GM21381 (cell line): ENCODE data around the gene PHF2.

Experiments
- ATAC-seq: cut with Tn5 transposase; IDR thresholded peaks from one replicate; pipeline ENCODE4 v1.9.1; 2021; ENCODE audit warnings: mild to moderate bottlenecking, moderate library complexity; ENCODE audit not compliant: unreplicated experiment

The PHF2 gene

DNA sequence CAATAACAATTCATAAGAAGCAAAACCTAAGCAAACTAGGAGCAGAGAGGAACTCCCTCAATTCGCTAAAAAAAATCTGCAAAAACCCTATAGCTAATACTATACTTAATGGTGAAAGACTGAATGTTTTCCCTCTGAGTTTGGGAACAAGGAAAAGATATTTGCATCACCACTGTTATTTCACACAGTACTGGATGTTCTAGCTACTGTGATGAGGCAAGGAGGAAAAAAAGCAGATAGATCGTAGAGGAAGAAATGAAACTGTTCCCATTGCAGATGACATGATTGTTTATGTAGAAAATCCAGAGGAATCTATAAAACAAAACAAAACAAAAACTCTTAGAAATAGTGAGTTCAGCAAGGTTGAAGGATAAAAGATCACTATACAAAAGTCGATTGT, 116.7 kb downstream of the PHF2 start:
- ATAC-seq = no peak

DNA sequence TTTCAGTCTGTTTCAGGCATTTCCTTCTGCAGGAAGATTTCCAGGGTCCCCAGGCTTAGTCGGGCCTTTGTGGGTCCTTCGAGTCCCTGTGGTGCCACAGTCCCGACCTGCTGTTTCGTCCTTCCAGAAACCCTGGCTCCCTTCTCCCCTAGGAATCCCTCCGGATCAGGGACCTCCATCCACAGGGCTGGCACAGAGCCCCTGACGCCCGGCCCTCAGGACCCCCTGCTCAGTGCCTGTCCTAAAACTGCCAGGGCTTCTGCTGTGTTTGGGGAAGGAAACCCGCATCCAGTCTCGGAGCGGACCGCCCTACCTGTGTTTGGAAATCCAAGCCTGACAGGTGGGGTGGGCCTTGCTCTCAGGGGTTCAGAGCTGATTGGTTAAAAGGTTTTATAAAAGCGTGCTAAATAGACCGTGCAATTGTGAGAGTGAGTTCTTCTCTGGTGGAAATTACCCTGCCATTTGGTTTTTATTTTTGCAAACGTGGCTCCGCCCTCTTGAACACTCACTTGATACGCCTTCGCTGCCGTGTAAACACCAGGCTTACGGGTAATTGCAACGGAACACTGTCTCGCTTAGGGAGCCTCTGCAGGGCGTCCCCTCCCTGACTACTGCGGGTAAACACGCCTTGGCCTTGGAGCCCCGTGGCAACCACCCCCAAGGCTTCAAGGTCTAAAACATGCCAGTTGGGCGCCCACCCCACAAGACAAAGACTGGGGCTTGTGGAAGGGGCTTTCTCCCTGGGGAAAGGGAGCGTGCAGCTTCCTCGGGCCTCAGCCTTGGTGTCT, 121.2 kb downstream of the PHF2 start:
- ATAC-seq = no peak

DNA sequence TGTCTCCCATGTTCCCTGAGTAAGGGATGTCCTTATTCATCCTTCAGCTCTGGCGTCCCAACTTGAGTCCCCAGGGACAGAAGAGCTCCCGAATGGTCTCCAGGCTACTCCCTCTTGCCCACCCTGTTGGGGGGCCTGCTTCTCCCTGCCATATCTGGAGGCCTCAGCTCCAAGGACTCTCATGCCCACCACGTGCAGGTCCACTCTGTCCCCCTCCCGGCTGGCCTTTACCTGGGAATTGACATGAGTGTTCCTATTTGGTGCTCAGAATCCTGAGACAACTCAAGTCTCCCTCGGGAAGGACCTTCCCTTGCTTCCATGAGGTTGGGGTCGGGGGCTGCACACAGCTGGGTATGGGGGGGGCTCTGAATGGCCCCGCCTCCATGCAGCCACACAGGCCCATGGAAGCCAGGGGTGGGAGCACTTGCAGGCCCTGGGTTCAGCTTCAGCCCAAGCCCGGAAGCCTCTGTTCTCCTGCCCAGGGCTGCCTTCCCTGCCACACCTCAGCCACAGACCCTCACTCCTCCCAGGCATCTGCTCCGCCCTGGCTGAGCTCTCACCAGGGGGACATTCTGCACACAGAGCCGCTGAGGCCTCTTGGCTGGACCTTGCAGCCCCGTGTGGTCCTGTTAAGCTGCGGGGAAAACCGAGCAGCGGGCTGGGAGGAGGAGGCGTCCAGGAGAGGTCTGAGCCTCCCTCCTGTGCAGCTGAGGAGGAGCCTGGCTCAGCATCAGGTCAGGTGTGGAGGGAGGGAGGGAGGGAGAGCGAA, 121.9 kb downstream of the PHF2 start:
- no peak for ATAC-seq

DNA sequence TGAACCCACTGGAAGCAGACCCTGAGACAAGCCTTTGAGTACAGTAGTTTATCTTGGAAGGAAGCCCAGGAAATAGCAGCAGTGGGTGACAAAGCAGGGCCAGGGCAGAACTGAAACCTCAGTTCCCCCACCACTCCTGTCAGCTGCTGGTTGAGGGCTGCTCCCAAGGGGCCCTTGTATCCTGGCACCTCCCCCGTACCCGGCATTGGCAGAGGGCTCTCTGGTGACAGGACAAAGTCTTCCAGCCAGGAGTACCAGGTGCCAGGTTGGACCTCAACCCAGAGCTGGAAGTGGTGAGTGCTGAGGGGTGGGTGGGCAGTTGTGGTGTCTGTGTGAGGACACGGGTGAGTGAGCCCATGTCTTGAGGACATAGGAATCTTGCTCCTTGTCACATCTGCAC, 123.3 kb downstream of the PHF2 start:
- no peak for ATAC-seq

DNA sequence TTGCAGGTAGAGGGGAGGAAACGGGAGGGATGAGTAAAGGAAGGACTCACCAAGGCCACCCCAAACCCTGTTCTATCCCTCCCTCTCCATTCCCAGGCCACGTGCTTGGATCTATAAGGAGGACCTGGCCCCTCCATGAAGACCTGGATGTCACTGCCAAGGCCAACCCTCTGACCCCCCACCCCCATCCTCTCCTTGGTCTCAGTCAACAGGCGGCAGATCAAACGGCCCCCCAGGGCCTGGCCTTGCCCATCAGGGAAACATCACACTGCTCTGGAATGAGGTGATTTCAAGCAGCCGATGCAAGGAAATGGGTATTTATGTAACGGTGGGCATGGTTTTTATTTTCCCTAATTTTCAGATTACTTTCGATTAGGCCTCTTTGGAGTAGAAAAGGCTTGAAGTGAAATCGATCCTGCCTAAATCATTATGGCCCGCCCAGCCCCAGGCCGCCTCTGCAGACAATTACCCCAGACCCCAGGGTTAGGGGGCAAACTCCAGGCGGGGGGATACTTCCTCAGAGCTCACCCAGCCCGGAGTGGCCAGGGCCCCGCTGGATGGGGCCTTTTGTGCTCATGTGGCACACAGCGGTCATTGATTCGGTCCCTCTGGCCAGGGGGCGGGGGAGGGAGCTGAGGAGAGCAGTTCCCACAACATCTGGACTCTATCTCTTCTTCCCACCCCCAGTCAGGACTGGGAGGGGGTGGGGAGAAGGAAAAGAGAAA, 125.3 kb downstream of the PHF2 start:
- no peak for ATAC-seq

DNA sequence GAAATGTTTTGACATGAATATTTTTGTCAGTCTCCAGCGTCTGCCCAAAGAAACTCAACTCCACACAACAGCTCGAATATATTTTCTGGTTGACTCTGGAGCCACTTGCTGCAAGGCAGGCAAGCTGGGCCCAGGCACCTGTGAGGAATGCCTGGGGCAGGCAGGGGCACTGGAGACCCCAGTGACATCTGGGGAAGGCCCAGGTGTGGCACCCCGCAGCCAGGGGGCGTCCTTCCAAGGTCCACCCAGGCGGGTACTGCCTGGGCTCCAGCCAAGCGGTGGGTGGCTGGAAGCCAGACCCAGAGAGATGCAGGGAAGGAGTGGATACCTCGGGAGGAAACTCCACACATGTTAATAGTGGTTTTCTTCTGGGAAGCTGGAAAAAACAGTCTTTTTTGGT, 125.9 kb downstream of the PHF2 start:
- ATAC-seq = no peak

DNA sequence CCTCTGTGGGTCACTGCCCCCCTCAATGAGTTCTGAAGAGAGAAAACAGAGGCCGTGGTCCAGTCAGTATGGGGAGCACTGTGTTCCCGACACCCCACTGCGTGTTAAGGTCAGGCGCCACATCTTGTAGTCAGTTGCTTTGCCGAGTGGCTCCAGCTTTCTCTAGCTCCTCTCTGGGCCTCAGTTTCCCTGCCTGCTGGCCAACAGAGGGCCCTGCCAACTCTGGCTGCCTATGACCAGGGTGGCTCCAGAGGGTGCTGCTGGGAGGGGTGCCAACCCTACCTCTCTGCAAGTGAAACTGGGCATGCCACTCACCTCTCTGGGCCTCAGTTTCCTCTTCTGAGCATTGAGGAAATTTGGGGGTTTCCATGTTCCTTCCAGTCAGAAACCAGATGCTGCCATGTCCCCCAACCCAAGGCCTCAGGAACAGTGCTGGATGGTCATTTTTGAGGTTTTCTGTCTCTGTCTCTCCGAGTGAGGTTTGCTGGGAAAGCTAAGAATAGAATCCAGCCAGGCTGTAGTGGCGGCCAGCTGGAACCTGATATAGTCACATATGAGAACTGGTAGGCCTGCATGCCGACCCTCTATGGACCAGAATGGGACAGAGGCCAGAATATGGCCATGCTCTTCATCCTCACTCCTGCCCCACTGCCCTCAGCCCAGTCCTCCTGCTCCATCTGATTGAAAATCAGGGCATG, 132.1 kb downstream of the PHF2 start:
- no peak for ATAC-seq

DNA sequence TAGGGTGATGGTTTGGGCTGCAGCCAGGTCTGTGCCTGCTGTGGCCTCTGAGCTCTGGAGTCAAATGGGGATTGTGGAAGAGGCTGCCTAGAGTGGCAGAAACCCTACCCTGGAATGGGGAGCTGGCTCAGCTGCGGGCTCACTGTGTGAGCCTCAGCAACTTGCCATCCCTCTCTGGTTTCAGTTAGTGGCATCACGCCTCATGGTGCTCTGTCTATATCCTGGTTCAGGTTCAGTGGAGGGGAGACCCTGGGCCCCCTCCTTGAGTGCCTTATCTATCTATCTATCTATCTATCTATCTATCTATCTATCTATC, 132.6 kb downstream of the PHF2 start:
- ATAC-seq = no peak

DNA sequence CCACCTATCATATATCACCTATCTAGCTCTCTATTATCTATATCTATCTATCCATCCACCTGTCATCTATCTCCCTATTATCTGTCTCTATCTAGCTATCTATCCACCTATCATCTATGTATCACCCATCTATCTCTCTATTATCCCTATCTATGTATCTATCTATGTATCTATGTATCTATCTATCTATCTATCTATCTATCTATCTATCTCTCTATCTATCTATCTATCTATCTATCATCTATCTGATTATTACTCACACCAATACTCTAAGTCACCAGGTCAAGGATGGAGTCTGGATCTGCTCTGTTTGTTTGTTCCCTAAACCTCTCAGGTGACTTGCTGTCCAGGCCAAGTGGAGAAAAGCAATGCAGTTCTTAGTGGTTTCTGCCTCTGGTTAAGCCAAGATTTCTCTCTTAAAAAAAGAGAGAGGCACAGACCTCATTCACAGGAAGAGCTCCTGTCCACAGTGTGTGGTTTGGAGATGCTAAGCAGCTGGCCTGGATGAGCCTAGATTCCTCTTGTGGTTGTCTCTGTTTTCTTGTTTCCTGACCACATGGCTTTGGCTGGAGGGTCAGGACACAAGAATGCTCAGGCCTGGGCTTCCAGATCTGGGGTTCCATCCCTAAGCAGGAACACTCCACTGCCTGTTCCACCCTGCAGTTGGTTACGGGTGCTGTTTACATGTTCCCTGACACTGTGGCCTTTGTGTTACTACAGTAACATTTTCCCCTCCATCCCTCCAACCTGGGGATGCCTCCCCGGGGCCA, 133.4 kb downstream of the PHF2 start:
- no peak for ATAC-seq

DNA sequence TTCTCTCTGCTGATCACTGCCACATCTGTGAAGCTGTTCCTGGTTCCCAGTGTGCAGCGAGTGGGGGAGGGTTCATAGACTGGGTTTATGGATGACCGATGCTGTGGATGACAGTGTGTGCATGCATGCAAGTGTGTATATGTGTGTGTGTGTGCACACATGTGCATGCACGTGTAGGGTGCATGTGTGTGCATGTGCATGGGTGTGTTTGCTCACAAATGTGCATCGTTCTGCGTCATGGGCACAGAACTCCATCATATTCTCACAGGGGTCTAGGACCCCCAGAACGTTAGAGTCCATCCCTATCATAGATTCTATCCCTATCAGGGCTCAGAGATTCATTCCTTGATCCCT, 134.0 kb downstream of the PHF2 start:
- no peak for ATAC-seq

DNA sequence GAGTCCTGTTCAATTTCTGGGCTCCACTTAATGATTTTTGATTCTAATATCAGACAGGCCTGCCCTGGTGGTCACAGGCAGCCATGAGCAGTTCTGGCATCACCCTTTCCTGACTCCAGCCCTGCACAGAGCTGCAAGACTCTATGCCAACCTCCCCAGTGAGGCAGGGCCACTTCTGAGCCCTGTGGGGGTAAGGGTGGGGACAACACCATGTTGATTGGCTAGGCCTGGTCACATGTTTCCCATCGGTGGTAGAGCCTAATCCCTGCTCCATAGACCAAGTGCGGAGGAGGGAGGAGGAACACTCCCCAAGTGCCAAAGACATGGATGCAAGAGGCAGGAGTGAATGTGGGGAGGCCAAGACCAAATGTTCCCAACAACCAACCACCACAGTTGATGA, 134.6 kb downstream of the PHF2 start:
- ATAC-seq = no peak

DNA sequence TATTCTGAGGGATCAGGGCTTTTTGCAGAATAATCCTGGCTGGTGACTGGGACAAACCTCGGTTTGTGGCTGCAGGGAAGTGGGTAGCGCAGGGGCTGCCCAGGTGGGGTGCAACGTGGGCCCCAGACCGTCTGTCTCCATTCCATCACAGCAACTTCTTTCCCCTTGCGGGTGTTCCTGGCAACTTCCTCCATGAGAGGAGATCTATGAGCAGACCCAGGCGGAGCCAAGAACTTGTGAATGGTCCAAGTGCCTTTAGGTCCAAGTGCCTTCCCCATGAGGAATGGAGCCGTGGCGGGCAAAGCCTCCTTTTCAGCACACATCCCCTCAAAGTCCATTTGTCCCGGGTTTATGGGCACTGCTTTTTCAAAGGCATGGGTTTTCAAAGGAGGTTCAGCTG, 136.5 kb downstream of the PHF2 start:
- no peak for ATAC-seq

DNA sequence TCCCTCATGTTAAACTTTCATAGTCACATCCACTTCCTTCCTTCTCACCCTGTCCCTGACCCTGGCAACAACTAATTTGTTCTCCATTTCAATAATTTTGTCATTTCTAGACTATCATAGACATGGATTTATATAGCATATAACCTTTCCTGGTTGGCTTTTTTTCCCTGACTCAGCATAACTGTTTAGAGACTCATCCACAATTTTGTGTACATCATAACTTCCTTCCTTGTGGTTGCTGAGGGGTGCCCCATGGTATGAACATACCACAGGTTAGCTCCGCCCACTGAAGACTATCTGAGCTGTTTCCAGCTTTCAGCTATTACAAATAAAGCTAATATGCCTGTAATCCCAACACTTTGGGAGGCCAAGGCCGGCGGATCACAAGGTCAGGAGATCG, 137.3 kb downstream of the PHF2 start:
- no peak for ATAC-seq

DNA sequence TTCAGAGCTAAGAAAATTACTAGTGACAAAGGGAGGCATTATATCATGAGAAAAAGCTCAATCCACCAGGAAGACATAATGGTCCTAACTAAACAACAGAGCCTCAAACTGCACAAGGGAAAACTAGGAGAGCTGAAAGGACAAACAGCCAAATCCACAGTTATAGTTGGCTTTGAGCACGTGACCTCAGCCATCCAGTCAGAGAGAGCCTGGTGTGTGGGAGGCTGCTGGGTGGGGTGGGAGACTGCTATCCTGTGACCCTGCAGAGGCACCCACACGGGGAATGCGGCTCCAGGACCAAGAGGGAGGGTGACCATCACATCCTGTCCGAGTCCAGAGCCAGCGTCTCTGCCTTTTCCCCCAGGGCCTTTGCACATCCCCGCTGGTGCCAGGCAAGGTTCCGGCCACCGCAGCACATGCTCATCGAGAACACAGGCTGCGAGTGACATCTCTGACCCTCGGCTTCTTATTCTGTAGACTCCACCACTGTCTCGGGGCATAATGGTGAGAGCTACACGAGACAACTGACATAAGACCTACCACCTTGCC, 145.1 kb downstream of the PHF2 start:
- ATAC-seq = no peak

DNA sequence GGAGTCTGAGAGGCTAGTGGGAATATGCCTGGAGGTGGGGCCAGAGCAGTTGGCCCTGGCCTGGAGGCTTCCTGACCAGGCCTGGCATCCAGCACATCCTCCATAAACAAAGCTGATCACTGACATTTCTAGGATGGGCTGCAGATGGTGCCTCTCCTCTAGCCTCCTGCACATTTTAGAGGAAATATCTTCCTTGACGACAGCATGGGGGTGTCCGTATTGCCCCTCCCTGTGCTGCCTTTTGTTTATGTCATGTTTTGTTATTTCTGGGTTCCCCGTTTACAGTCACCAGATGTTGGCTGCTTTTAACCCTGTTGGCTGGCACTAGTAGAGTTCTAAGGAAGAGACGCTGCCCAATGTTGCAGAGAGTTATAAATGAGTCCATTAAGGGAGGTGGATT, 148.5 kb downstream of the PHF2 start:
- no peak for ATAC-seq

DNA sequence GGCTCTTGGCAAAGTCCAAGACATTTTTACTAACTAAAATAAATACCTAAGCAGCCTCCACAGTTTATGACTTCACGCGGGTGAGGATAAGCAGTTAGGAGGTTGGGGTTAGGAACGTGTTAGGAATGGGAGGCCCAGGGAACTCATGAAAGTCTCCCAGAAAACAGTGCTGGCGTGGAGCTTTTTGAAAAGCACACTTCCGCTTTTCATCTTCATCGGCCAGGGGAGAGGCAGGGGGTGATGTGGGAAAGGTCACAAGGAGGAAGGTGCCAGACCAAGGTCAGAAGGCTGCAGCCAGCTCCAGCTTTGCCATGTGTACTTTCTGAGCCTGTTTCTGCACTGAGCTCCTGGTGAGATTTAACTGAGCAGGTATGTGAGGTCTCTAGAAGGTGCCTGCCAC, 149.0 kb downstream of the PHF2 start:
- no peak for ATAC-seq

DNA sequence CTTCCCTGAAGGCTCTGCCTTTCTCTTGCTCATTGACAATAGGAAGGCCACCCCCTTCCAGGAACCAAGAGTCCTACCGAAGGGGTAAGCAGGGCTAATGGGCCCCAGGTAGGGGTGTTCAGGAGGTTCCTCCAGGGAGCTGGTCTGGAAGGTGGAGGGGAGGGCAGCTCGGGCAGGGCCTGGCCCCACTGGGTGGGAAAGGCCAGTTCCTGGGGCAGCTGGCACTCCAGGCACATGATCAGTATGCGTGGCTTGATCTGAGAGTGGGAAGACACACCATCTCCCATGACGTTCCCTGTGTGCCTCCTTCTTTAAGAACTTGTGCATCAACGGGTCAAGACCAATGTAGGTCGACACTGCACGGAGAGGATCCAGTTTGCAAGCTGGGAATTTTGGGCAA, 149.8 kb downstream of the PHF2 start:
- ATAC-seq = no peak
